Lung (tissue), 12 donors: ENCODE data around the gene CHN2. TPM values are rescaled to one million over a fixed set of nuclear protein-coding genes. Genes with fewer than 3 reads are reported as not detected.

ENCODE experiments used
- ATAC-seq: fragments of 200-7000 bp; cut with Tn5 transposase; one replicate; pipeline ENCODE4 v1.9.1; 2020; ENCODE audit warnings: moderate number of reproducible peaks; ENCODE audit not compliant: insufficient read depth, low FRiP score
- DNase-seq, 3 donors: peaks; one replicate each; pipeline ENCODE4 v3.0.0-alpha.2; 2013 to 2017
- H3K27ac ChIP-seq, 2 donors: one replicate each; pipeline ENCODE4 v1.5.1; 2013; ENCODE audit warnings: mild to moderate bottlenecking in 2 of 2, moderate library complexity in 2 of 2, control low read depth in 1 of 2, inconsistent platforms in 1 of 2, low read depth in 1 of 2, low read length in 1 of 2
- H3K27me3 ChIP-seq, 3 donors: one replicate each; pipeline ENCODE4 v1.5.1; 2013; ENCODE audit warnings: low read length in 2 of 3; ENCODE audit not compliant: control insufficient read depth in 3 of 3, insufficient read depth in 3 of 3
- H3K36me3 ChIP-seq, 4 donors: one replicate each; pipeline ENCODE4 v1.5.1; 2013; ENCODE audit warnings: low read length in 4 of 4, mild to moderate bottlenecking in 1 of 4, moderate library complexity in 1 of 4; ENCODE audit not compliant: control insufficient read depth in 4 of 4, insufficient read depth in 4 of 4
- H3K4me1 ChIP-seq, 5 donors: one replicate each; pipeline ENCODE4 v1.5.1; 2013; ENCODE audit warnings: low read length in 5 of 5, mild to moderate bottlenecking in 2 of 5, moderate library complexity in 1 of 5; ENCODE audit not compliant: control insufficient read depth in 5 of 5, insufficient read depth in 5 of 5
- H3K4me3 ChIP-seq: one replicate; pipeline ENCODE4 v1.5.1; 2013; ENCODE audit warnings: mild to moderate bottlenecking, control low read depth, moderate library complexity
- H3K9ac ChIP-seq, 2 donors: one replicate each; pipeline ENCODE4 v1.5.1; 2013; ENCODE audit warnings: low read length in 2 of 2, control low read depth in 1 of 2; ENCODE audit not compliant: insufficient read depth in 1 of 2
- H3K9me3 ChIP-seq, 4 donors: one replicate each; pipeline ENCODE4 v1.5.1; 2013; ENCODE audit warnings: low read length in 3 of 4, mild to moderate bottlenecking in 1 of 4, moderate library complexity in 1 of 4; ENCODE audit not compliant: control insufficient read depth in 4 of 4, insufficient read depth in 3 of 4
- CTCF ChIP-seq: IDR thresholded peaks from 2 replicates; pipeline ENCODE4 v1.5.1; 2012; ENCODE audit warnings: mild to moderate bottlenecking; ENCODE audit errors: control extremely low read depth, extremely low read depth
- WGBS, 2 donors: extraction: QIAGEN DNeasy Blood & Tissue Kit; methylation state at CpG; one replicate each; pipeline ENCODE4 v1.1.7; 2013; 5-methylcytosine and 5-hydroxymethylcytosine counted together
- polyA plus RNA-seq, 2 donors: library from polyadenylated mRNA; stranded (reverse); fragments of 200-250 nt; gene quantifications; one replicate each; pipeline ENCODE4 v1.2.1, GENCODE V29; 2013
- total RNA-seq, 2 donors: library from RNA; depleted of rRNA in 1 of 2; stranded (reverse); fragments of >200 nt in 1 of 2; gene quantifications; one replicate each; pipeline ENCODE4 v1.2.1, GENCODE V29; 2014 to 2021
- donor health status: control.
- donor health status: control.
- donor health status: Bipolar disorder and iron deficiency.
- donor health status: healthy.
- donor health status: DM: yes; HTN: yes; CAD: no.

The CHN2 gene
- total and polyA plus RNA-seq, 4 donors, result 3.2 to 11.0 (median 6.7) TPM

DNA sequence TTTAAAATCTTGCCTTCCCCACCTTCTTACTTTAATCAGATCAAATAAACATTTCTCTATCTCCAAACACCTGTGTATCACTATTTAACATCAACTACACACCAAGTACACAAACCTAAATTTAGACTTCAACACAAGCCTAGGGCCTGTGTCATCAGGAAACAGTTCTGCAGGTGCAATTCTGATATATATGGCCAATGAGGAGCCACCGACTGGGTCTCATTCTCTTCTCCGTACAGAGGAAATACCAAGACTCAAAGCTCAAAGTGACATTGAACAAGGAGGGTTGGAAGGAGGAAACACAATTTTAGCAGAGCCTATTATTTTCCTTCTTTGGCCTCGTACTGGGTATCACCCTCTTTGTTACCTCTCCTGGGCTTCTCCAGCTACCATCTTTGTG lies 216.4 kb downstream of the CHN2 start:
- DNase-seq, result no peak
- Histone ChIP-seq H3K4me3 (no peak overlapping the region), H3K9ac (no peak overlapping the region), H3K9me3 (no peaks in the 10 kb centered on the region), H3K4me1 (no peaks in the 10 kb centered on the region), H3K36me3 (no peaks in the 10 kb centered on the region), H3K27me3 (peaks cover 0 to 6% (median 0%) of the 10 kb centered on the region in 3 donors), H3K27ac (no peak overlapping the region)
- no peak for TF ChIP-seq CTCF
- no peak for ATAC-seq
- 74 to 78% methylated on average over 3 of the region's 3 CpGs for WGBS, 2 donors

DNA sequence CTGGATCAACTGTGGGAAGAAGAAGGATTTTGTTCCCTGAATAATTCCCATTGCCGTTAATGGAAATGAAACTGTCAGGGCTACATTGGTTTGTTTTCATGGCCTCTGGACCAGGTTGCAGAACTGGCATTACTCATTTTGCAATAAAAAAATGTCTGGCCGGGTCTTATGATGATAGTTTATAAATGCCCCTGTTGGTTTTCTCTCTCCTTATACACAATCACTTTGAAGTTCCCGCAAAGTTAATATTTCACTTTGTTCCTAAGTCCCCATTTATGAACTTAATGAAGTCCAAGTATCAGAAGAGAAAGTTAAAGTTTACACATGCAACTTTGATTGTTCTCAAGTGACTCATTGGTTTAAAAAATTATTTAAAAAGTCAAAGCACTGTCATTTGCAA lies 218.3 kb downstream of the CHN2 start:
- Histone ChIP-seq H3K9me3 (no peaks in the 10 kb centered on the region), H3K4me1 (no peaks in the 10 kb centered on the region), H3K27ac (no peak overlapping the region), H3K4me3 (no peak overlapping the region), H3K27me3 (no peaks in the 10 kb centered on the region), H3K9ac (no peak overlapping the region), H3K36me3 (no peaks in the 10 kb centered on the region)
- WGBS, 2 donors, result 79 to 86% methylated on average over 3 of the region's 3 CpGs
- ATAC-seq (no peak), DNase-seq (peak in 1 of 3 donors; percentile 27)
- no peak for TF ChIP-seq CTCF

GRCh38 chr7:29413626-29414136 lies 219.1 kb downstream of the CHN2 start:
- Histone ChIP-seq H3K9me3 (no peaks in the 10 kb centered on the region), H3K27ac (no peak overlapping the region), H3K27me3 (no peaks in the 10 kb centered on the region), H3K9ac (no peak overlapping the region), H3K4me1 (no peaks in the 10 kb centered on the region), H3K36me3 (no peaks in the 10 kb centered on the region), H3K4me3 (no peak overlapping the region)
- no peak for ATAC-seq
- no peak for DNase-seq
- no peak for TF ChIP-seq CTCF
- WGBS, 2 donors, result 82 to 87% methylated on average over 12 of the region's 12 CpGs

- 92 to 93% methylated on average over 10 of the region's 10 CpGs for WGBS, 2 donors
- Histone ChIP-seq H3K4me1 (no peaks in the 10 kb centered on the region), H3K9me3 (no peaks in the 10 kb centered on the region), H3K9ac (no peak overlapping the region), H3K27me3 (no peaks in the 10 kb centered on the region), H3K27ac (no peak overlapping the region), H3K4me3 (no peak overlapping the region), H3K36me3 (no peaks in the 10 kb centered on the region)
- TF ChIP-seq CTCF, result no peak
- ATAC-seq (no peak), DNase-seq (no peak)
These were observed 219.6 kb downstream of the CHN2 start for GRCh38 chr7:29414216-29414615.
